Esophagus muscularis mucosa (tissue), 4 donors: Measurements from ENCODE around the gene CD6. TPM values are rescaled to one million over a fixed set of nuclear protein-coding genes. Genes with fewer than 3 reads are reported as not detected.

Experiments used
- DNase-seq: peaks from one replicate; pipeline ENCODE4 v3.0.0-alpha.2; 2017; ENCODE audit errors: extremely low spot score
- H3K27ac ChIP-seq, 4 donors: fragments of 200-600 bp; sonication (generic); replicated peaks in 1 of 4; 1 replicate in 3 of 4; 2 replicates in 1 of 4; pipeline ENCODE4 v1.5.1; 2016 to 2019; ENCODE audit warnings: mild to moderate bottlenecking in 1 of 4
- H3K27me3 ChIP-seq, 4 donors: fragments of 200-600 bp; sonication (generic); one replicate each; pipeline versions ENCODE4 v1.5.1 to v1.6.0; 2016 to 2019
- H3K36me3 ChIP-seq, 4 donors: fragments of 200-600 bp; sonication (generic); one replicate each; pipeline ENCODE4 v1.5.1; 2016 to 2019
- H3K4me1 ChIP-seq, 4 donors: fragments of 200-600 bp; sonication (generic); one replicate each; pipeline ENCODE4 v1.5.1; 2016 to 2019
- H3K4me3 ChIP-seq, 4 donors: fragments of 200-600 bp; sonication (generic); 1 replicate in 2 of 4; 2 replicates in 2 of 4; pipeline ENCODE4 v1.5.1; 2016 to 2019; ENCODE audit warnings: mild to moderate bottlenecking in 4 of 4, moderate library complexity in 1 of 4
- H3K9me3 ChIP-seq, 4 donors: fragments of 200-600 bp; sonication (generic); 1 replicate in 3 of 4; 2 replicates in 1 of 4; pipeline ENCODE4 v1.5.1; 2016 to 2019
- CTCF ChIP-seq, 3 experiments: fragments of 200-600 bp in 2 of 3; fragments of 450-650 bp in 1 of 3; sonication (generic) in 2 of 3; IDR thresholded peaks; one replicate each; pipeline ENCODE4 v1.5.1; 2017 to 2019; ENCODE audit warnings: antibody characterized with exemption in 3 of 3, mild to moderate bottlenecking in 2 of 3, moderate library complexity in 1 of 3
- EP300 ChIP-seq: sonication (generic); formaldehyde crosslinking; IDR thresholded peaks from one replicate; pipeline ENCODE4 v1.6.1; 2017; ENCODE audit warnings: antibody characterized with exemption
- POLR2A ChIP-seq: fragments of 450-650 bp; IDR thresholded peaks from one replicate; pipeline ENCODE4 v1.6.1; 2017; ENCODE audit warnings: antibody characterized with exemption, moderate library complexity, mild to moderate bottlenecking, low read depth
- POLR2AphosphoS5 ChIP-seq, 2 donors: sonication (generic); formaldehyde crosslinking; IDR thresholded peaks; one replicate each; pipeline ENCODE4 v1.6.1; 2017; ENCODE audit warnings: antibody characterized with exemption in 2 of 2
- WGBS: methylation state at CpG from one replicate; pipeline ENCODE4 v1.1.5; 2018; 5-methylcytosine and 5-hydroxymethylcytosine counted together
- intact Hi-C: fragments of 100-400 bp; cut with DNase I; formaldehyde crosslinking; loops from one replicate; pipeline ENCODE4 v1.15.1; 2023
- total RNA-seq, 4 donors: library from RNA; depleted of rRNA; stranded (reverse); fragments of >200 nt; gene quantifications; one replicate each; pipeline versions ENCODE4 v1.1.0 to v1.2.1, GENCODE V29; 2016

CD6 gene
- total RNA-seq, 4 donors from 2014 or later, result 0.32 to 2.2 (median 1.3) TPM; not detected in 1

- peaks cover 0 to 28% (median 0%) of the 10 kb centered on the region in 4 donors for H3K27me3 ChIP-seq
- 54% methylated on average over 5 of the region's 5 CpGs for WGBS
- peaks cover 0 to 8% (median 0%) of the 10 kb centered on the region in 4 donors for H3K9me3 ChIP-seq
- H3K4me3 ChIP-seq, result no peak overlapping the region
- TF ChIP-seq POLR2A (no peak), EP300 (no peak), POLR2AphosphoS5 (IDR thresholded peaks at IDR 0.05) (no peak), CTCF (IDR thresholded peaks at IDR 0.05) (no peak)
- H3K4me1 ChIP-seq, result peaks cover 14 to 17% (median 17%) of the 10 kb centered on the region in 4 donors
- no peak overlapping the region for H3K27ac ChIP-seq
- intact Hi-C loops, result no loop called here
- no peak for DNase-seq
- no peaks in the 10 kb centered on the region for H3K36me3 ChIP-seq
Measured at GRCh38 chr11:61023966-61024295, 52.5 kb downstream of the CD6 start.

GRCh38 chr11:61024938-61025820 lies 53.7 kb downstream of the CD6 start:
- peaks cover 0 to 16% (median 0%) of the 10 kb centered on the region in 4 donors for H3K27me3 ChIP-seq
- DNase-seq, result no peak
- H3K4me3 ChIP-seq, result no peak overlapping the region
- peaks cover 14 to 17% (median 17%) of the 10 kb centered on the region in 4 donors for H3K4me1 ChIP-seq
- intact Hi-C loops, result no loop called here
- no peak overlapping the region for H3K27ac ChIP-seq
- WGBS, result 86% methylated on average over 14 of the region's 14 CpGs
- no peak for TF ChIP-seq EP300
- TF ChIP-seq CTCF (IDR thresholded peaks at IDR 0.05), result no peak
- TF ChIP-seq POLR2A, result no peak
- no peaks in the 10 kb centered on the region for H3K36me3 ChIP-seq
- peaks cover 0 to 7% (median 0%) of the 10 kb centered on the region in 4 donors for H3K9me3 ChIP-seq

GRCh38 chr11:61025821-61026120 lies 54.3 kb downstream of the CD6 start:
- H3K4me3 ChIP-seq, result no peak overlapping the region
- intact Hi-C loops, result no loop called here
- H3K27me3 ChIP-seq, result peaks cover 0 to 11% (median 0%) of the 10 kb centered on the region in 4 donors
- DNase-seq, result no peak
- 86% methylated on average over 5 of the region's 5 CpGs for WGBS
- H3K9me3 ChIP-seq, result peaks cover 0 to under 1% (median 0%) of the 10 kb centered on the region in 4 donors
- no peaks in the 10 kb centered on the region for H3K36me3 ChIP-seq
- no peak overlapping the region for H3K27ac ChIP-seq
- TF ChIP-seq CTCF (IDR thresholded peaks at IDR 0.05), result no peak
- H3K4me1 ChIP-seq, result peaks cover 14 to 17% (median 17%) of the 10 kb centered on the region in 4 donors

GRCh38 chr11:61026121-61027031 lies 54.9 kb downstream of the CD6 start:
- no peaks in the 10 kb centered on the region for H3K9me3 ChIP-seq
- H3K4me3 ChIP-seq, result no peak overlapping the region
- H3K4me1 ChIP-seq, result peaks cover 14 to 17% (median 17%) of the 10 kb centered on the region in 4 donors
- peaks cover 0 to 5% (median 0%) of the 10 kb centered on the region in 4 donors for H3K27me3 ChIP-seq
- H3K27ac ChIP-seq, result peak overlapping the region in 1 of 4 donors; percentile 14
- TF ChIP-seq POLR2A, result no peak
- TF ChIP-seq CTCF (IDR thresholded peaks at IDR 0.05), result no peak
- no peak for TF ChIP-seq POLR2AphosphoS5 (IDR thresholded peaks at IDR 0.05)
- TF ChIP-seq EP300, result no peak
- WGBS, result 53% methylated on average over 23 of the region's 28 CpGs
- H3K36me3 ChIP-seq, result no peaks in the 10 kb centered on the region
- no peak for DNase-seq
- intact Hi-C loops, result no loop called here
